Muscle layer of colon (tissue), 2 donors: ENCODE measurements around the gene ZNF385B.

Experiments
- H3K27ac ChIP-seq: one replicate; pipeline ENCODE4 v1.7.0; 2013; ENCODE audit warnings: low read depth, mild to moderate bottlenecking, low read length, moderate library complexity
- H3K27me3 ChIP-seq, 2 donors: one replicate each; pipeline ENCODE4 v1.7.0; 2013; ENCODE audit warnings: low read length in 2 of 2, mild to moderate bottlenecking in 2 of 2; ENCODE audit not compliant: insufficient read depth in 2 of 2, control insufficient read depth in 1 of 2
- H3K36me3 ChIP-seq: one replicate; pipeline ENCODE4 v1.7.0; 2013; ENCODE audit warnings: mild to moderate bottlenecking, low read length; ENCODE audit not compliant: insufficient read depth
- H3K4me1 ChIP-seq: one replicate; pipeline ENCODE4 v1.7.0; 2013; ENCODE audit warnings: mild to moderate bottlenecking, low read length; ENCODE audit not compliant: insufficient read depth
- H3K4me3 ChIP-seq, 2 donors: one replicate each; pipeline ENCODE4 v1.7.0; 2013; ENCODE audit warnings: low read length in 2 of 2, low read depth in 1 of 2, mild to moderate bottlenecking in 1 of 2, moderate library complexity in 1 of 2
- H3K9ac ChIP-seq: one replicate; pipeline ENCODE4 v1.7.0; 2013; ENCODE audit warnings: low read length
- H3K9me3 ChIP-seq: one replicate; pipeline ENCODE4 v1.7.0; 2013; ENCODE audit warnings: mild to moderate bottlenecking, low read length
- donor health status: abdominal sarcoma.
- donor health status: Adenocarcinoma of cecum.

The ZNF385B gene

DNA sequence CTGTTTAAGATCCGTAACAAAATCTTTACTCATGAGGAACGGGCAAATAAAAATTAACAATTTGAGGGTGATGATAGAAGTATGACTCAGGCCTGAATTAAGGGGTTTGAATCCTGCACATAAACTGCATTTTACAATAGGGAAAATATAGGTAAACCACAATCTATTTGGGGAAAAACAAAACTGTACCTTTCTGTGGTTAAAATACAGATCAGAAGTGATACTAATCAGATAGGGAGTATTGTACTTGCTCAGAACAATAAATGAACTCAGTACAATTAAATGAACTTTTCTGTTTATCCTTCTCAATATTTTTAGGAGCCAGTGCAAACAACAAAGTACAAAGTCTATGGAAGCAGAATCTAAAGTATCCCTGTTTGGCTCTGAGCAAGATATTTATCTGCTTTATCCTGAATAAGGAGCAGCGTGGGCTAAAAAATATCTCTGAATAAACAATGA, 287.3 kb downstream of the ZNF385B start:
- no peaks in the 10 kb centered on the region for H3K4me1 ChIP-seq
- H3K9me3 ChIP-seq: no peaks in the 10 kb centered on the region
- no peak overlapping the region for H3K4me3 ChIP-seq
- no peaks in the 10 kb centered on the region for H3K27me3 ChIP-seq
- no peaks in the 10 kb centered on the region for H3K36me3 ChIP-seq
- H3K27ac ChIP-seq: no peak overlapping the region
- no peak overlapping the region for H3K9ac ChIP-seq

DNA sequence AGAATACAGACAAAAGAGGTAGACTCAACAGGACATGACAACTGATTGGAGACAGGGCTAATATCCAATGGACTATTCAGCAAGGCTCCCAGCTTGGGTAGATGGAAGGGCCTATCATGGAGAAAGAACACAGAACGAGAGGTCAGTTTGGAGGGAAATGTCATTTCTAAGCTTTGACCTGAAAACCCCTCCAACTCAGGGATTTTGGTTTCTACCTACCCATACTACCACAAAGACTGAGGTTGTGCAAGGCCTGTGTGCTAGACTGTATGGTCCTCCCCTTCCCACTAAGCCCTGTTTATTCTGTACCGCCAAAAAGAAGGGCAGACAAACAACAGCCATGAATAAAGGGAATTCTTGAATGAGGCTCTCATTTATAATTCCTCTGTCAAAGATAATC, 288.9 kb downstream of the ZNF385B start:
- H3K4me1 ChIP-seq: no peaks in the 10 kb centered on the region
- H3K27ac ChIP-seq: no peak overlapping the region

DNA sequence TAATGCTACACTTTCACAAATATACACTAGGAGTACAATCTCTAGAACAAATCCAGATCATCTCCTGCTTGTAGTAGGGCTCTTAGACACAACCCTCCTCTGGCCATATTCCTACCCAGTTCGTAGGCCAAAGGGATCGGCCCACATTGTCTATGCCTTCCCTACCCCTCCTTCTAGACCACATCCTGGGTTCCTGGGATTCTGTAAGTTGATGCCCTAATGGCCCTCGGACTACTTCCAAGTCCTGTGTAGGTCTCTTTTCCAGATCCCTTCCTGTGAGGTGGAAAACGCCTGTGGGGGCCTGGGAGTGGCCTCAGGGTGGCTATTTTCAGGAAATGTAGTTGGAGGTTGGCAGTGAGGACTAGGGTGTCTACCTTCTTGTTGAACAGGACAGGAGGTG, 289.7 kb downstream of the ZNF385B start:
- H3K4me1 ChIP-seq: no peaks in the 10 kb centered on the region
- no peak overlapping the region for H3K4me3 ChIP-seq
- no peak overlapping the region for H3K27ac ChIP-seq
- no peaks in the 10 kb centered on the region for H3K27me3 ChIP-seq
- no peaks in the 10 kb centered on the region for H3K9me3 ChIP-seq
- no peaks in the 10 kb centered on the region for H3K36me3 ChIP-seq
- no peak overlapping the region for H3K9ac ChIP-seq

More for the DNA sequence above, 288.9 kb downstream of the ZNF385B start:
- Histone ChIP-seq H3K27me3 (no peaks in the 10 kb centered on the region), H3K4me3 (no peak overlapping the region), H3K9ac (no peak overlapping the region), H3K9me3 (no peaks in the 10 kb centered on the region), H3K36me3 (no peaks in the 10 kb centered on the region)

DNA sequence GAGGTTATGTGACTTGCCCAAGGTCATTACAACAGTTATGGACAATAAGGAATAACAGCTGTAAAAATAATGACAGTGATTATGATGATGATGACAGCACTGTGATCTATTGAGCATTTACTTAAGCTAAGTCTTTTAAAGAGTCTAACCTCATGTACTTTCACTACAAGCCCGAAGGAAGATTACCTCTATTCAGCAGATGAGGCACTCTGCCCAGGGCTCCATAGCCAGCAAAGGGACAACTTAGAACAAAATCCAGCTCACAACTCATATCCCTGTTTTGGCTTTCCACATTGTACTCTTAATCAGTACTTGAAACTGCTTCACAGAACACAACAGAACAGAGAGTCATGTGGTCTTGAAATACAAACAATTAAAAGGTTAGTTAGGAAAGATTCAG, 290.2 kb downstream of the ZNF385B start:
- Histone ChIP-seq H3K36me3 (no peaks in the 10 kb centered on the region), H3K9me3 (no peaks in the 10 kb centered on the region), H3K27me3 (no peaks in the 10 kb centered on the region), H3K4me3 (no peak overlapping the region), H3K4me1 (no peaks in the 10 kb centered on the region), H3K27ac (no peak overlapping the region), H3K9ac (no peak overlapping the region)

DNA sequence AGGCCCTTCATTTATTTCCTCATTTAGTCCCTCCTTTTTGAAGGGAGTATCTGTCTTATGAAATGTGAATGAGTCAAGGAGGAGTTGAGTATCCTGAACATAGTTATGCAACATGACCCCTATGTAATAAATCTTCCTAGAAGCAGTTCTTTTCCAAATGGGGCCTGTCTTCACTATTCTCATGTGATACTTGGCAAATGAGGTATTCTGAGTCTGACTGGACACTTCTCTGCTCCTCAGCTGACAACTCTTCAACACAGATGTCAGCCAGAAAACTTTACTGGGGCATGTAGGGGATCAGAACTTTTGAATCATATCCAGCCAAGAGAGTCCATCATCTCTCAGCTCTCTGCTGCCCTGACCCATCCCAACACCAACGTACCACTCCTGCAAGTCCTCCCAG, 291.6 kb downstream of the ZNF385B start:
- no peak overlapping the region for H3K4me3 ChIP-seq
- no peaks in the 10 kb centered on the region for H3K36me3 ChIP-seq
- no peak overlapping the region for H3K9ac ChIP-seq
- no peaks in the 10 kb centered on the region for H3K4me1 ChIP-seq
- no peak overlapping the region for H3K27ac ChIP-seq
- H3K9me3 ChIP-seq: no peaks in the 10 kb centered on the region
- no peaks in the 10 kb centered on the region for H3K27me3 ChIP-seq

DNA sequence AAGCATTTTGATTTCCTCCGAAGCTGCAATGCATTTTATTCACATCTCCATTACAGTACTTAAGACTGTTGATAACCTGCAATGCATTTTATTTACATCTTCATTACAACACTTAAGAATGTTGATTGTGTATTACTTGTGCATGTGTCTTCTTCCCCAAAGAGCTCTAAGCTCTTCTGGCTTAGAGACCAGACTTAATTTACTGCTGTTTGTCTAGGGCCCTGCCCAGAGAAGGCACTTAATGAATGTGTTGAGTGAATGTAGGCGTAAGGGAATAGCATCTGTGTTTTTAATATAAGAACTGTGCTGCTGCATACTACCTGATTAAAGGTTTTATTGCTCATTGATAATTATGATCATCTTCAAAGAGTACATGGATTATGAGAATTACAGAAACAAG, 295.6 kb downstream of the ZNF385B start:
- no peak overlapping the region for H3K27ac ChIP-seq
- no peaks in the 10 kb centered on the region for H3K4me1 ChIP-seq
- H3K36me3 ChIP-seq: no peaks in the 10 kb centered on the region
- H3K27me3 ChIP-seq: no peaks in the 10 kb centered on the region
- H3K4me3 ChIP-seq: no peak overlapping the region
- H3K9ac ChIP-seq: no peak overlapping the region
- no peaks in the 10 kb centered on the region for H3K9me3 ChIP-seq

DNA sequence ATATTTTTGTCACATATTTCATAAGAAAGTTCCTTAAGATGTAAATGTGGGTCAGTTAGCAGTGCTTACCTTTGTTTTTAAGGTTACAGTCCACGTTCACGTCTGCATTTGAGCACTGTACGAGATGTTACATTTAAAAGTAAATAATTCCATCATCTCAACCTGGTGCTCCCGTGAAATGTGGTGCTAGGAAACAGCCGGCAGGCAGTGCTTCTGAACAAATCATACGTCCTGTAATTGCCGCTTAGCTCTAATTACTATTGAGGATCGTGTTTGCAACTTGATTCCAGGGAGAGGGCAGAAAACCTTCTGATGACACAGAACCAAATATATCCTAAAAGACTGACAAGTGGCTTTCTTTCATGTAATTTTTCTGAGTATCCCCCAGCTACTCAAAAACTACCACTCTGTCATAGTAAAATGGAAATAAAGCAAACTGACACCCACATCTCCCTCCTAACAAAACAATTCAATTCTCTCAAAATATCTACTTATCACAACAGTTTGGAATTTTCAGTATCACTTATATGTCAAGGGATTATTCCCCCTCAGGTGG, 299.0 kb downstream of the ZNF385B start:
- Histone ChIP-seq H3K27ac (no peak overlapping the region), H3K4me3 (no peak overlapping the region), H3K9ac (no peak overlapping the region)

DNA sequence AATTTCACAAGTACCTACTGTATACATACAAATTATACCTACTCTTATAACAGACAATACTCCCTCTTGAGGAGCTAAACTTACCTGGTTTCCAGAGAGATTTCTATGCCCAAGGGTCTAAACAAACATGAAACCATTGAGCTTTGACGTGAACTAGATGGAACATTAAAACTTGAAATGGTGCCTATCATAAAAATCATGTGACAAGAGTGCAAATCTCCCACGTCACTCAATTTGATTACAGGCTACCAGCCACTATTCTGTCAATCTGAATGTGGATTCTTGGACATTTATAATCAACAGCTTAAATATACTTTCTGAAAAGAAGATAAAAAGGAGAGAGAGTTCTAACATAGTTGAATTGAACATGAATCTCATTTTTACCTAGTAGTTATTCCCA, 299.7 kb downstream of the ZNF385B start:
- H3K9me3 ChIP-seq: no peaks in the 10 kb centered on the region
- no peak overlapping the region for H3K4me3 ChIP-seq
- H3K36me3 ChIP-seq: no peaks in the 10 kb centered on the region
- no peaks in the 10 kb centered on the region for H3K27me3 ChIP-seq
- H3K27ac ChIP-seq: no peak overlapping the region
- H3K4me1 ChIP-seq: no peaks in the 10 kb centered on the region
- H3K9ac ChIP-seq: no peak overlapping the region

More for the DNA sequence above, 299.0 kb downstream of the ZNF385B start:
- Histone ChIP-seq H3K9me3 (no peaks in the 10 kb centered on the region), H3K27me3 (no peaks in the 10 kb centered on the region), H3K36me3 (no peaks in the 10 kb centered on the region), H3K4me1 (no peaks in the 10 kb centered on the region)

DNA sequence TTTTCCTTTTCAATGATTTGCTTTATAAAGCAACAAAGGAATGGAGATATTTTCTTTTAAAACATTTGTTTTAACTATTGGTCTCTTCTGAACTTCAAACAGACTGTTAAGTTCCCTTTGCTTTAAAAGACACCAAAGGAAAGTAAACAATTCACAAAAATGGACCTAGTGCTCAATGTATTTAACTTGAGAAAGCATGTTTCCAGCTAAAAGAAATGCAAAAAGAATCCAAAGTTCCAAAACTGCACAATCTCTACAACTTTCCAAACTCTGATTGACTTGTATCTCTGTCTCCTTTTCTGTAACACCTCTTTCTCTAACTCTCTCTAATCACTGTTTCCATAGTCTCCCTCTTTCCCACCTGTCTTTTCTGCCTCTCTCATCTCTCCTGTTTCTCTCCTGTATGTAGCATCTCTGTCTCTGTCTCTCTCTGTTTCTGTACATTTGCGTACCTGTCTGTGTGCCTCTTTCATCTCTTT, 301.1 kb downstream of the ZNF385B start:
- Histone ChIP-seq H3K27me3 (no peaks in the 10 kb centered on the region), H3K4me3 (no peak overlapping the region)

DNA sequence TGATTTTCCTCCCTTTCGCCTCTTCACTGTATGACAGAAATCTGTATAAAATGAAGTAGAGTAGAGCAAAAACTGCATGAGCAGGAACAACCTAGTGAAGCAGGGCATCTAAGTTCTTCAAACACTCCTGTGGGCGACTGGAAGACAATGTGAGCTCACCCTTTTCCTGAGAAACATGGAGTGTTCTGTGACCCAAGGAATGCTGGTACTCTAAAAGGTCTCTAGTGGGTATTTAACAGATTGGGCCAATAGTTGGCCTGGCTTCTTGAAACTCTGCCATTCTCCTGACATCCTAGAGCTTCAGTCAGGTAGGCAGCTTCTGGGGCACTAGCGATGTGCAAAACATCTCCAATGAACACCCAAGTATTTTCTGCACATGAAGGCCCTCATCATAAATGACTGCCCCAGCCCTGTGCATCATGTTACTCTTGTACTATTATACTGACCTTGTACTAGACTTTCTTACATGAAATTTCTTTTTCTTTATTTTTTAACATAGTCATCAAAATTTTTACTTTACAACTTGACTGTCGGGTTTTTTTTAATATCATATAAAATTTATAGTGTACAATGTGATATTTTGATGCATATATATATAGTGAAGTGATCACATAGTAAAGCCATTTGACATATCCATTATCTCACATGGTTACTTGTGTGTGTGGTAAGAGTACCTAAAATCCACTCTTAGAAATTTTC, 302.2 kb downstream of the ZNF385B start:
- Histone ChIP-seq H3K4me3 (no peak overlapping the region), H3K27ac (no peak overlapping the region), H3K9me3 (no peaks in the 10 kb centered on the region), H3K9ac (no peak overlapping the region), H3K36me3 (no peaks in the 10 kb centered on the region), H3K4me1 (no peaks in the 10 kb centered on the region), H3K27me3 (no peaks in the 10 kb centered on the region)

More for the DNA sequence above, 301.1 kb downstream of the ZNF385B start:
- no peak overlapping the region for H3K27ac ChIP-seq
- H3K9ac ChIP-seq: no peak overlapping the region
- no peaks in the 10 kb centered on the region for H3K9me3 ChIP-seq
- no peaks in the 10 kb centered on the region for H3K4me1 ChIP-seq
- no peaks in the 10 kb centered on the region for H3K36me3 ChIP-seq

DNA sequence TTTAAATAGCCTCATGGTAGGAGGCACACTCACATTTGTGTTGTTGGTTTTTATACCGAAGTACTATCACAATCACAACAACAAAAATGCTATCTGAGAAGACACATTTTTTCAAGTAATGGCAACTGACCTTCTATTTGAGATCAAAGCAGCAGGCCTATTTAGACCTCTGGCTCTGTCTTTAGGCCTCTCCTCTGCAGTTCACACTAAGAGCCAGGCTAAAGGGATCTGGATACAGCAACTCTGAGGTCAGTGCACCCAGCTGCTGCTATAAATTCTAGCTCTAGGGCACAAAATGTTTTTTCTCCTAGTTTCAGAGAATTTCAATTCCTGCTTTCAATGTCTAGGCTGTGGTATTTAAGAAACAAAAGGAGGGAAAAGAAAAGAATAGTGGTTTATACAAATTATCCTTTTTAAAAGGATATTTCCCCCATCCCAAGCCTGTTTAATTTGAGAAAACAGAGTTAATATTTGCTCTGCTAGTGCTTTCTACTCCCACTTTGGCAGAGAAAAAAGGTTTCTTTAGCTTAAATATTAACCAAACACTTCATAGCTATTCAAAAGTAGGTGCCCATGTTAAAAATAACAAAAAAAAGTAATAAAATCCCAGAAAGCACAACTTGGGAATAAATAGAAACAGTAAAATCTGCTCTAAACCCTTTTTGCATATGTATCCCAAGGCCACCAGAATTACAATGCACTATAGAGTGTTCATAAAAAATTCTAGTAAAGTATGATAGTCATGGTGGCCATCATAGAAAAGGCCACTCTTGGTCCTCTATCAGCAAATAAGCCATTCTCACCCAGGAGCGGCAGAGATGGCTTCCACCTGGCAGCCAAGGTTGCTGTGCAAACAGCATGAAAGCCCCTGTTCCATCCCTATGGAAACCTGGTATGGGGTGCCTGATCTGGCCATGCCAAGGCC, 303.1 kb downstream of the ZNF385B start:
- Histone ChIP-seq H3K27me3 (no peaks in the 10 kb centered on the region), H3K9me3 (no peaks in the 10 kb centered on the region), H3K9ac (no peak overlapping the region), H3K27ac (no peak overlapping the region), H3K4me3 (no peak overlapping the region), H3K36me3 (no peaks in the 10 kb centered on the region), H3K4me1 (no peaks in the 10 kb centered on the region)
